ENCODE measurements around the gene NR6A1.

GRCh38 chr9:124472770-124473169 is 298.3 kb downstream of the NR6A1 start:
- TF ChIP-seq MZF1 (tag by site-specific recombination; IDR thresholded peaks at IDR 0.05; ENCODE audit: borderline replicate concordance) (no peak), ZBTB8A (tag by site-specific recombination; IDR thresholded peaks at IDR 0.05) (no peak)
- TF ChIP-seq, protein P1, sequence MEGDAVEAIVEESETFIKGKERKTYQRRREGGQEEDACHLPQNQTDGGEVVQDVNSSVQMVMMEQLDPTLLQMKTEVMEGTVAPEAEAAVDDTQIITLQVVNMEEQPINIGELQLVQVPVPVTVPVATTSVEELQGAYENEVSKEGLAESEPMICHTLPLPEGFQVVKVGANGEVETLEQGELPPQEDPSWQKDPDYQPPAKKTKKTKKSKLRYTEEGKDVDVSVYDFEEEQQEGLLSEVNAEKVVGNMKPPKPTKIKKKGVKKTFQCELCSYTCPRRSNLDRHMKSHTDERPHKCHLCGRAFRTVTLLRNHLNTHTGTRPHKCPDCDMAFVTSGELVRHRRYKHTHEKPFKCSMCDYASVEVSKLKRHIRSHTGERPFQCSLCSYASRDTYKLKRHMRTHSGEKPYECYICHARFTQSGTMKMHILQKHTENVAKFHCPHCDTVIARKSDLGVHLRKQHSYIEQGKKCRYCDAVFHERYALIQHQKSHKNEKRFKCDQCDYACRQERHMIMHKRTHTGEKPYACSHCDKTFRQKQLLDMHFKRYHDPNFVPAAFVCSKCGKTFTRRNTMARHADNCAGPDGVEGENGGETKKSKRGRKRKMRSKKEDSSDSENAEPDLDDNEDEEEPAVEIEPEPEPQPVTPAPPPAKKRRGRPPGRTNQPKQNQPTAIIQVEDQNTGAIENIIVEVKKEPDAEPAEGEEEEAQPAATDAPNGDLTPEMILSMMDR (tag by site-specific recombination; IDR thresholded peaks at IDR 0.05) = no peak

Data from HEK293 (cell line).